GM12878 (cell line): ENCODE measurements around the gene MYO7B. TPM values are rescaled to one million over a fixed set of nuclear protein-coding genes. Genes with fewer than 3 reads are reported as not detected.

Experiments
- ATAC-seq: fragments of 200-7000 bp; cut with Tn5 transposase; 3 replicates; pipeline ENCODE4 v1.9.1; 2020; ENCODE audit warnings: mild to moderate bottlenecking, moderate library complexity
- BruUV-seq: library from RNA; stranded (reverse); fragments of 400-500 nt; replicated peaks from 2 replicates; lab custom pipeline; 2021; lab: Mats Ljungman, UMichigan
- CTCF ChIA-PET: fragments of 300-600 bp; sonication (Branson Sonifier 250); formaldehyde crosslinking; extraction: SDS; loops from one replicate; lab custom pipeline; 2021; ENCODE audit warnings: inconsistent platforms; lab: Yijun Ruan, JAX
- POLR2A ChIA-PET: fragments of 350-600 bp; formaldehyde crosslinking; extraction: SDS; loops from one replicate; lab custom pipeline; 2021; ENCODE audit warnings: inconsistent platforms; lab: Charles Lee
- RAD21 ChIA-PET: fragments of 300-600 bp; sonication (Branson Sonifier 250); formaldehyde crosslinking; loops from one replicate; lab custom pipeline; 2023; ENCODE audit warnings: antibody characterized with exemption; ENCODE audit not compliant: unreplicated experiment; lab: Charles Lee
- SMC1A ChIA-PET: fragments of 300-600 bp; sonication (Branson Sonifier 250); formaldehyde crosslinking; loops from one replicate; lab custom pipeline; 2023; ENCODE audit not compliant: unreplicated experiment, uncharacterized antibody; lab: Charles Lee
- DNase-seq: peaks from one replicate; pipeline ENCODE4 v3.0.0-alpha.2; 2011; ENCODE audit warnings: low read depth, low spot score
- FAIRE-seq: peaks from 3 replicates; lab custom pipeline; 2011; peaks lifted over from hg19 to GRCh38; lab: Jason Lieb, UNC
- H2AFZ ChIP-seq: 2 replicates; pipeline ENCODE4 v1.6.0; 2011; ENCODE audit warnings: low read depth, low read length, control low read depth; ENCODE audit not compliant: control insufficient read depth
- H3K27ac ChIP-seq: 2 replicates; pipeline ENCODE4 v1.5.1; 2011; ENCODE audit warnings: control low read depth; ENCODE audit not compliant: control insufficient read depth, insufficient read depth
- H3K27me3 ChIP-seq, 2 experiments: replicated peaks in 1 of 2; 2 replicates each; pipeline versions ENCODE4 v1.6.0 to v1.6.1; 2011; ENCODE audit warnings: low read length in 1 of 2; ENCODE audit not compliant: control insufficient read depth in 2 of 2, insufficient read depth in 2 of 2
- H3K36me3 ChIP-seq, 2 experiments: 2 replicates each; pipeline ENCODE4 v1.5.1; 2011; ENCODE audit warnings: low read length in 1 of 2; ENCODE audit not compliant: control insufficient read depth in 2 of 2, insufficient read depth in 2 of 2
- H3K4me1 ChIP-seq: 2 replicates; pipeline ENCODE4 v1.6.1; 2011; ENCODE audit warnings: mild to moderate bottlenecking, low read length, moderate library complexity, mixed read lengths; ENCODE audit not compliant: control insufficient read depth, insufficient read depth
- H3K4me2 ChIP-seq: 2 replicates; pipeline ENCODE4 v1.6.0; 2011; ENCODE audit warnings: control low read depth; ENCODE audit not compliant: control insufficient read depth, insufficient read depth
- H3K4me3 ChIP-seq: fragments of 200-600 bp; sonication (generic); 2 replicates; pipeline ENCODE4 v1.5.1; 2016
- H3K79me2 ChIP-seq: 2 replicates; pipeline ENCODE4 v1.6.0; 2011; ENCODE audit warnings: low read length; ENCODE audit not compliant: control insufficient read depth, insufficient read depth
- H3K9ac ChIP-seq: 2 replicates; pipeline ENCODE4 v1.8.0; 2011; ENCODE audit warnings: low read length, control low read depth, mixed read lengths; ENCODE audit not compliant: control insufficient read depth, insufficient read depth
- H3K9me3 ChIP-seq: replicated peaks from 3 replicates; pipeline ENCODE4 v1.5.1; 2011; ENCODE audit warnings: mild to moderate bottlenecking, low read length; ENCODE audit not compliant: control insufficient read depth, insufficient read depth
- H4K20me1 ChIP-seq: 2 replicates; pipeline ENCODE4 v1.6.0; 2011; ENCODE audit not compliant: control insufficient read depth, insufficient read depth
- BCLAF1 ChIP-seq: fragments of 450-650 bp; IDR thresholded peaks from 2 replicates; pipeline ENCODE4 v1.6.1; 2017; ENCODE audit warnings: antibody characterized with exemption, mild to moderate bottlenecking, moderate library complexity
- BHLHE40 ChIP-seq, 2 experiments: fragments of 450-650 bp in 1 of 2; IDR thresholded peaks; 2 replicates each; pipeline ENCODE4 v1.6.1; 2011 to 2017; ENCODE audit warnings: low read depth in 2 of 2, borderline replicate concordance in 1 of 2, improper control_type of control experiment in 1 of 2, low read length in 1 of 2, mild to moderate bottlenecking in 1 of 2
- CEBPB ChIP-seq, 2 experiments: fragments of 150-350 bp in 1 of 2; IDR thresholded peaks; 2 replicates each; pipeline ENCODE4 v1.6.1; 2012 to 2014; ENCODE audit warnings: low read depth in 2 of 2, low read length in 2 of 2, borderline replicate concordance in 1 of 2, inconsistent platforms in 1 of 2
- CHD2 ChIP-seq: IDR thresholded peaks from 2 replicates; pipeline ENCODE4 v1.6.1; 2011; ENCODE audit warnings: low read depth, low read length, improper control_type of control experiment, borderline replicate concordance
- FOXM1 ChIP-seq: IDR thresholded peaks from 2 replicates; pipeline ENCODE4 v1.6.1; 2012; ENCODE audit warnings: low read depth, mild to moderate bottlenecking, inconsistent platforms, low read length, moderate library complexity
- LARP7 ChIP-seq: fragments of 450-650 bp; IDR thresholded peaks from 2 replicates; pipeline ENCODE4 v1.6.1; 2017; ENCODE audit warnings: mild to moderate bottlenecking
- MEF2A ChIP-seq: IDR thresholded peaks from 2 replicates; pipeline ENCODE4 v1.6.1; 2011; ENCODE audit warnings: low read depth, mild to moderate bottlenecking, low read length, moderate library complexity; ENCODE audit not compliant: insufficient read depth
- MEF2B ChIP-seq: fragments of 450-650 bp; IDR thresholded peaks from 2 replicates; pipeline ENCODE4 v1.6.1; 2018; ENCODE audit warnings: mild to moderate bottlenecking, moderate library complexity; ENCODE audit not compliant: partially characterized antibody, poor library complexity, severe bottlenecking
- POLR2AphosphoS5 ChIP-seq: IDR thresholded peaks from 2 replicates; pipeline ENCODE4 v1.6.1; 2011; ENCODE audit warnings: mild to moderate bottlenecking, low read length, inconsistent platforms
- REST ChIP-seq: IDR thresholded peaks from 2 replicates; pipeline ENCODE4 v1.6.1; 2012; ENCODE audit warnings: mild to moderate bottlenecking, low read depth, low read length
- SIX5 ChIP-seq: IDR thresholded peaks from 2 replicates; pipeline ENCODE4 v1.6.1; 2011; ENCODE audit warnings: mild to moderate bottlenecking, low read depth, low read length, moderate library complexity; ENCODE audit not compliant: severe bottlenecking
- SP1 ChIP-seq: IDR thresholded peaks from one replicate; pipeline ENCODE4 v1.6.1; 2011; ENCODE audit warnings: low read depth, low read length
- SREBF2 ChIP-seq: IDR thresholded peaks from 2 replicates; pipeline ENCODE4 v1.6.1; 2012; ENCODE audit warnings: mild to moderate bottlenecking, low read length
- ZNF687 ChIP-seq: fragments of 450-650 bp; IDR thresholded peaks from 2 replicates; pipeline ENCODE4 v1.6.1; 2017; ENCODE audit warnings: mild to moderate bottlenecking, moderate library complexity
- WGBS: methylation state at CpG from one replicate; pipeline ENCODE4 v1.1.6; 2016; ENCODE audit warnings: low lambda C conversion rate; ENCODE audit not compliant: insufficient replicate concordance, insufficient coverage; ENCODE audit errors: missing lambda C conversion rate; 5-methylcytosine and 5-hydroxymethylcytosine counted together
- in situ Hi-C: fragments of 300-500 bp; cut with MboI; formaldehyde crosslinking; loops from 9 replicates; pipeline ENCODE4 v1.14.3; 2018; ENCODE audit warnings: mixed read lengths
- intact Hi-C: fragments of 100-400 bp; cut with micrococcal nuclease; formaldehyde crosslinking; loops from one replicate; pipeline ENCODE4 v1.14.2; 2022; ENCODE audit not compliant: unreplicated experiment
- polyA plus RNA-seq, 11 experiments: library from polyadenylated mRNA; depleted of rRNA in 4 of 11; unstranded in 6 of 11; stranded (reverse) in 5 of 11; fragments of >200 nt; fragmentation: Nextera tagmentation in 4 of 11; fragmentation: Illumina TruSeq in 1 of 11; extraction: Ambion mirVana in 4 of 11; extraction: Trizol in 1 of 11; gene quantifications; 1 replicate in 1 of 11; 2 replicates in 10 of 11; pipeline versions ENCODE4 v1.2.1 to v1.2.3, GENCODE V29; 2011 to 2016; ENCODE audit warnings: inconsistent platforms in 2 of 11, missing spikeins in 2 of 11, low read depth in 1 of 11
- total RNA-seq, 4 experiments: library from RNA; depleted of rRNA in 3 of 4; stranded (reverse); fragments of >200 nt in 3 of 4; fragmentation: Illumina TruSeq in 1 of 4; extraction: Trizol in 1 of 4; gene quantifications; 2 replicates each; pipeline versions ENCODE4 v1.2.1 to v1.2.3, GENCODE V29; 2013 to 2021

Gene MYO7B
- total and polyA plus RNA-seq, 10 of the 15 experiments (the other 5 are each of a cell fraction or from before 2014, with no cell fraction given), result 0.08 to 4.8 (median 1.2) TPM

- intact Hi-C loops, result loop anchor here (5.0 kb wide), 1 partner anchor 118 kb away; the partner anchor contains the start of gene IWS1
- SMC1A ChIA-PET, result interaction anchor here (1.1 to 1.6 kb wide), 2 partner anchors 82 to 118 kb away, joined by 3 read pairs; partner anchors contain the start of gene IWS1
- no peak for TF ChIP-seq MEF2B
- TF ChIP-seq REST, result no peak
- no peak for TF ChIP-seq LARP7
- TF ChIP-seq POLR2AphosphoS5, result no peak
- TF ChIP-seq CEBPB (IDR thresholded peaks at IDR 0.05; ENCODE audit: borderline replicate concordance in 1 of 2, low read depth in 2 of 2, low read length in 2 of 2), result no peak
- TF ChIP-seq CHD2, result no peak
- no peak for TF ChIP-seq SIX5
- TF ChIP-seq SREBF2, result no peak
- no peak for TF ChIP-seq BCLAF1
- no peak for TF ChIP-seq BHLHE40 (IDR thresholded peaks at IDR 0.05; ENCODE audit: borderline replicate concordance in 1 of 2, low read depth in 2 of 2, low read length in 1 of 2)
- TF ChIP-seq MEF2A, result no peak
- TF ChIP-seq FOXM1, result no peak
- TF ChIP-seq SP1, result no peak
- TF ChIP-seq ZNF687, result no peak
Observed at GRCh38 chr2:127645026-127645394, 109.5 kb downstream of the MYO7B start.

More at GRCh38 chr2:127645026-127645394, 109.5 kb downstream of the MYO7B start:
- ChIA-PET POLR2A (no interaction called here), CTCF (interaction anchor here (0.9 to 1.7 kb wide), 4 partner anchors 10 to 448 kb away, joined by 3 to 5 read pairs (median 3); no protein-coding TSS in a partner anchor), RAD21 (no interaction called here)
- no peak for FAIRE-seq
- in situ Hi-C loops, result loop anchor here (5.0 kb wide), 1 partner anchor 448 kb away; no protein-coding TSS in a partner anchor
- Histone ChIP-seq H3K27me3 (no peaks in the 10 kb centered on the region), H3K4me1 (no peaks in the 10 kb centered on the region), H3K9me3 (no peaks in the 10 kb centered on the region), H3K27ac (no peak overlapping the region), H4K20me1 (no peaks in the 10 kb centered on the region), H3K4me2 (no peak overlapping the region), H3K36me3 (no peaks in the 10 kb centered on the region), H3K79me2 (no peaks in the 10 kb centered on the region), H3K9ac (no peak overlapping the region), H3K4me3 (no peak overlapping the region), H2AFZ (no peak overlapping the region)
- BruUV-seq, result no TSS peak
- 5% methylated on average over 1 of the region's 1 CpG for WGBS
- DNase-seq, result no peak
- ATAC-seq, result no peak
